HG03342 (cell line): ENCODE data around the gene TFEB.

Source experiments
- ATAC-seq: cut with Tn5 transposase; IDR thresholded peaks from one replicate; pipeline ENCODE4 v1.9.1; 2021; ENCODE audit warnings: mild to moderate bottlenecking, moderate library complexity; ENCODE audit not compliant: unreplicated experiment

Gene TFEB

GRCh38 chr6:41740366-41741162, 5.2 kb upstream of the TFEB start:
- ATAC-seq, result no peak

GRCh38 chr6:41739041-41739440, 3.6 kb upstream of the TFEB start:
- no peak for ATAC-seq

GRCh38 chr6:41737591-41738130, 2.3 kb upstream of the TFEB start:
- ATAC-seq, result no peak

GRCh38 chr6:41736800-41737555, 1.6 kb upstream of the TFEB start:
- ATAC-seq, result no peak

- no peak for ATAC-seq
Observed at GRCh38 chr6:41736186-41736733, 852 bp upstream of the TFEB start.

- ATAC-seq, result peak; percentile 13
Observed at GRCh38 chr6:41734666-41735426, 562 bp downstream of the TFEB start.

- ATAC-seq, result peak; percentile 42
Observed at GRCh38 chr6:41733707-41734665, 1.4 kb downstream of the TFEB start.

GRCh38 chr6:41733360-41733706, 2.1 kb downstream of the TFEB start:
- no peak for ATAC-seq

- ATAC-seq, result peak; percentile 41
Observed at GRCh38 chr6:41732591-41733359, 2.6 kb downstream of the TFEB start.

- no peak for ATAC-seq
Observed at GRCh38 chr6:41732149-41732548, 3.3 kb downstream of the TFEB start.

- ATAC-seq, result no peak
Observed at GRCh38 chr6:41731561-41732086, 3.8 kb downstream of the TFEB start.

GRCh38 chr6:41730531-41731436, 4.6 kb downstream of the TFEB start:
- no peak for ATAC-seq

- ATAC-seq, result no peak
Observed at GRCh38 chr6:41729624-41730023, 5.8 kb downstream of the TFEB start.

- no peak for ATAC-seq
Observed at GRCh38 chr6:41728954-41729353, 6.5 kb downstream of the TFEB start.

GRCh38 chr6:41728073-41728936, 7.1 kb downstream of the TFEB start:
- no peak for ATAC-seq

GRCh38 chr6:41727705-41728072, 7.7 kb downstream of the TFEB start:
- no peak for ATAC-seq

- ATAC-seq, result no peak
Observed at GRCh38 chr6:41726876-41727275, 8.5 kb downstream of the TFEB start.
